ENCODE measurements around the gene HDAC9.

The HDAC9 gene

DNA sequence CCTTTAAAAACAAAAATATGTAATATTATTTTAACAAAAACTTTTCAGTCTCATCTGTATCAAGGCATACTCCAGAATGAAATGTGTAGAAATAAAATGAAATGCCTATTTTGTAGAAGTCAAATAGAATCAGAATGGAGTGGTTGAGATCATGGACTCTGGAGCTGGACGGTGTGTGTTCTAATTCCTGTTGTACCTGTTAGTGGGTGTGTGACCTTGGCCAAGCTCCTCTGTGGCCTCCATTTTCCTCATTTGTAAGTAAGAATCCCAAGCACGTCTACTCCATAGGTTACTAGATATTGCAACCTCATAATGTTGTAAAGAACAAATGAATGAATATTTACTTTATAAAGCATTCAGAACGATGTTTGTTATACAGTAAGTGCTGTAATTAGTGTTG is 74.9 kb downstream of the HDAC9 start:
- Histone ChIP-seq H3K9ac (ENCODE audit: low read depth, low read length) (no peak overlapping the region), H3K36me3 (ENCODE audit: insufficient read depth, low read length) (no peaks in the 10 kb centered on the region), H3K9me3 (ENCODE audit: control insufficient read depth, insufficient read depth, low read length) (no peaks in the 10 kb centered on the region), H3K4me1 (ENCODE audit: insufficient read depth, low read length) (peaks cover 11% of the 10 kb centered on the region)

DNA sequence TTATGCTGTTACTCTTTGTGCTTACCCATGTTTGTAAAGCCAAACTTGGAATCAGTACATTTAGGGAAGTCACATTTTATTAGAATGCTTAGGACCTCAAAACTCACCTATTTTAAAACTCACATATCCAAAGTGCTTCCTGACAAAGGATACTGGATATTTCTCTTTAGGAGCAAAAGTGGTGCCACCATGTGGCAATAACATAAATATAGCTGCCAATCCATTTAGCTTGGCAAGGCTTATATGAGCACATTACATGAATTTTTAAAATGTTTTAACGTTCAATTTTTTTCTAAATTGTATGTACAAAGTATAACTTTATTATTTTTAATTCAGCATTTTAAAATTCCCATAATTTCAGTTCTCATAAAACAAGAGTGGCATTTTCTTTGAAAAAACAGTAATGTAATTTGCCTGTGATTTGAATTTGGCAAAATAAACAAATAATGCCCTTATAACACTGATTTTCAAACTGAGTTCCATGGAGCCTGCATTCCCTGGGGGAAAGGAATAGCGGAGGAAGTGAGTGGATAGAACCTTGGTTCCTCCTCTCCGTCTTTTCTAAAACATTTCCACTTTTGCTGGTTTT is 75.4 kb downstream of the HDAC9 start:
- Histone ChIP-seq H3K9me3 (ENCODE audit: control insufficient read depth, insufficient read depth, low read length) (no peaks in the 10 kb centered on the region), H3K36me3 (ENCODE audit: insufficient read depth, low read length) (no peaks in the 10 kb centered on the region), H3K4me1 (ENCODE audit: insufficient read depth, low read length) (peaks cover 11% of the 10 kb centered on the region), H3K9ac (ENCODE audit: low read depth, low read length) (no peak overlapping the region)

DNA sequence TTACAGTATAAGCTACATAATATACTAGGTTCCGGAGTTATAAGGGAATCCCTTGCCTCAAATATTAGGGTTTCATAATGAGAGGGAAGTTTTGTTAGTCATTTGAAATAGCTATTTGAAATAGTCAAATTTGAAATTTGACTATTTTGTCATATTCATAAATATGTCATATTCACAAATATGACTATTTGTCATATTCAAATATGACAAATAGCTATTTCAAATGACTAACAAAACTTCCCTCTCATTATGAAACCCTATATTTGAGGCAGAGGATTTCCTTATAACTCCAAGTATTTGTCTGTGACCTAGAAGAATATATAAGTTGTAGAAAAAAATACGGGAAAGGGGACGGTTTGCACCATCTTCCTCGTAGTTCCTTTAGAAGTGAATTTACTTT is 76.6 kb downstream of the HDAC9 start:
- peaks cover 1% of the 10 kb centered on the region; the same call in 1 of the 2 replicates for H3K4me1 ChIP-seq (ENCODE audit: insufficient read depth, low read length)

DNA sequence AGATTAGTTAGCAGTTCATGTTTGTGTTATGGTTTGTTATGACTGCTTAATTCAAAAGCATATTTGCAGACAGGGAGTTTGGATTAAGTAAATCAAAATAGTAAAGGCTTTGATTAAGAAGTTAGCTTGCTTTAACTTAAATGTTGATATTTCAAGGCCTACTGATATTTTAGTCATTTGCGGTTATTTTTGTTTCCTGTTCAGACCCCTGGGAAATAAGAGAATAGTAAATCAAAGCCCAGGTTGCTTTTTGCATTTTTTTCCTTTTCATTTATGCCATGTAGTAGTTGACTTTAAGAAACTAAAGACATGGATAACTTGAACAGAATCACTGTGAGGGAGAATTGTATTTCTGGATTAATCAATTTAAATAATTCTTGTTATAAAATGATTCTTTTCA is 77.3 kb downstream of the HDAC9 start:
- Histone ChIP-seq H3K9me3 (ENCODE audit: control insufficient read depth, insufficient read depth, low read length) (no peaks in the 10 kb centered on the region), H3K36me3 (ENCODE audit: insufficient read depth, low read length) (no peaks in the 10 kb centered on the region), H3K4me1 (ENCODE audit: insufficient read depth, low read length) (no peaks in the 10 kb centered on the region; the same call in 1 of the 2 replicates), H3K9ac (ENCODE audit: low read depth, low read length) (no peak overlapping the region)

More for the DNA sequence above, 76.6 kb downstream of the HDAC9 start:
- no peak overlapping the region for H3K9ac ChIP-seq (ENCODE audit: low read depth, low read length)
- no peaks in the 10 kb centered on the region for H3K9me3 ChIP-seq (ENCODE audit: control insufficient read depth, insufficient read depth, low read length)
- H3K36me3 ChIP-seq (ENCODE audit: insufficient read depth, low read length) = no peaks in the 10 kb centered on the region

DNA sequence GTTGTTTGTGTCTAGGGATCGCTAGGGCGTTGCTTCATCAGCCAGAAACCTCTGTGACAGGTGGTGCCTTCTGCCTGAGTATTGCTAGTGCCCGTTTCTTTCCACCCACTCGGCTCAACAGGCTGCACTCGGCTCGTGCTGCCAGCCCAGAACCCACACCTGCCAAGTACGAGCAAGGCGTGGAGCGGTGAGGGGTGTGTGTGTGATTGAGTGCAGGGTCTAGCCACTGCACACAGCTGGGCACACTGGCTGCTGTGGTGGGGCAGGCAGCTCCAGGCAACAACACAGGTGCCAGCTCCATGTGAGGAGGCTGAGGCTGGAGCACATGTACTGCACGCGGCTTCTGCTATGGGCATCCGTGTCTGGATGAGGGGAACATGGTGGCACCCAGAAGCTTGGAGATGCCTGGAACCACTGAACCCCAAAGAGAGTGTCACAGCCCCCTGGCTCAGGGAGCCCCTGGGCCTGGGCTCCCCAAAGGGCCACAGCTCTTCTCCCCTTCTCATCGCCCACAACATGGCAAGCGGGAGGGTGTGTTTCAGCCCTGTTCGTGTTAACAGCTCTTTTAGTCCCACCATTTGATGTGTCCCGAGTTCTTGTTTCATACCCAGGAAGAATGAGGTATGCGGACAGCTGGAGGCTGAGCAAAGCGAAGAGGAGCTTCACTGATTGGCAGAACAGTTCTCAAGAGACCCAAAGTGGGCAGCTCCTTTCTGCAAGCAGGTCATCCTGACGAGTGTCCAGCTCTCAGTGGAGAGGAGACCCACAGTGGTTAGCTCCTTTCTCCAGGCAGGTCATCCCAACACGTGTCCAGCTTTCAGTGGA is 78.1 kb downstream of the HDAC9 start:
- H3K9ac ChIP-seq (ENCODE audit: low read depth, low read length) = no peak overlapping the region
- no peaks in the 10 kb centered on the region; the same call in 1 of the 2 replicates for H3K4me1 ChIP-seq (ENCODE audit: insufficient read depth, low read length)
- H3K9me3 ChIP-seq (ENCODE audit: control insufficient read depth, insufficient read depth, low read length) = no peaks in the 10 kb centered on the region
- H3K36me3 ChIP-seq (ENCODE audit: insufficient read depth, low read length) = no peaks in the 10 kb centered on the region

DNA sequence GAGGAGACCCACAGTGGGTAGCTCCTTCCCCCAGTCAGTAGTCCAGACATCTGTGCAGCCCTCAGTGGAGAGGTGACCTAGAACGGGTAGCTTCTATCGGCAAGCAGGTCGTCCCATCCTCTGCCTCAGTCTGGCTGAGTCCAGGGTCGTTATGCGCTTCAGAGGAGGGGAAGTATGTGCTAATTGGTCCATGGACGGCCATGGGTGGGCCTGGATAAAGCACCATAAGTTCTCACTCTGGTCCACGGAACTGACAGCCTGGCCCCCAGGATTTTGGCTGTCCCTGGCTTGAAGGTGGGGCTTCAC is 78.6 kb downstream of the HDAC9 start:
- no peaks in the 10 kb centered on the region for H3K36me3 ChIP-seq (ENCODE audit: insufficient read depth, low read length)
- no peak overlapping the region for H3K9ac ChIP-seq (ENCODE audit: low read depth, low read length)
- H3K4me1 ChIP-seq (ENCODE audit: insufficient read depth, low read length) = no peaks in the 10 kb centered on the region; the same call in 1 of the 2 replicates
- H3K9me3 ChIP-seq (ENCODE audit: control insufficient read depth, insufficient read depth, low read length) = no peaks in the 10 kb centered on the region

DNA sequence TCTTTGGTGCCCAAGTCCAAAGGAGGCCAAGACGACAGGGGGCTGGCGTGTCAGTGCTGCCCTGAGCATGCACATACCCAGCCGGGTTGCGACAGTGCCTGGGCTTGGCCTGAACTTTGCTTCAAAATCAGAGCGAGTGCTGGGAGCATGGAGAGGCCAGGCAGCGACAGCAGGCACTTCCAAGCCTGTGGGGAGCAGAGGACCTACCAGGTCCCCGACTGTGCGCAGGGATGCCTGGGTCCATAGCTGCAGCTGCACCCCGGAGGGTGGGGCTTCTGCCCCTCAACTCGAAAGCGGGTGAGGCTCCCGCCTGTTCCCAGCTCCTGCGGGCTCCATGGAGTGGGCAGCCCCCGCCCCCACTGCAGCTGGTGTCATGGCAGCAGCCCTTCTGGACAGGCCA is 79.1 kb downstream of the HDAC9 start:
- no peaks in the 10 kb centered on the region; the same call in 1 of the 2 replicates for H3K4me1 ChIP-seq (ENCODE audit: insufficient read depth, low read length)
- H3K9me3 ChIP-seq (ENCODE audit: control insufficient read depth, insufficient read depth, low read length) = no peaks in the 10 kb centered on the region
- H3K36me3 ChIP-seq (ENCODE audit: insufficient read depth, low read length) = no peaks in the 10 kb centered on the region
- no peak overlapping the region for H3K9ac ChIP-seq (ENCODE audit: low read depth, low read length)

DNA sequence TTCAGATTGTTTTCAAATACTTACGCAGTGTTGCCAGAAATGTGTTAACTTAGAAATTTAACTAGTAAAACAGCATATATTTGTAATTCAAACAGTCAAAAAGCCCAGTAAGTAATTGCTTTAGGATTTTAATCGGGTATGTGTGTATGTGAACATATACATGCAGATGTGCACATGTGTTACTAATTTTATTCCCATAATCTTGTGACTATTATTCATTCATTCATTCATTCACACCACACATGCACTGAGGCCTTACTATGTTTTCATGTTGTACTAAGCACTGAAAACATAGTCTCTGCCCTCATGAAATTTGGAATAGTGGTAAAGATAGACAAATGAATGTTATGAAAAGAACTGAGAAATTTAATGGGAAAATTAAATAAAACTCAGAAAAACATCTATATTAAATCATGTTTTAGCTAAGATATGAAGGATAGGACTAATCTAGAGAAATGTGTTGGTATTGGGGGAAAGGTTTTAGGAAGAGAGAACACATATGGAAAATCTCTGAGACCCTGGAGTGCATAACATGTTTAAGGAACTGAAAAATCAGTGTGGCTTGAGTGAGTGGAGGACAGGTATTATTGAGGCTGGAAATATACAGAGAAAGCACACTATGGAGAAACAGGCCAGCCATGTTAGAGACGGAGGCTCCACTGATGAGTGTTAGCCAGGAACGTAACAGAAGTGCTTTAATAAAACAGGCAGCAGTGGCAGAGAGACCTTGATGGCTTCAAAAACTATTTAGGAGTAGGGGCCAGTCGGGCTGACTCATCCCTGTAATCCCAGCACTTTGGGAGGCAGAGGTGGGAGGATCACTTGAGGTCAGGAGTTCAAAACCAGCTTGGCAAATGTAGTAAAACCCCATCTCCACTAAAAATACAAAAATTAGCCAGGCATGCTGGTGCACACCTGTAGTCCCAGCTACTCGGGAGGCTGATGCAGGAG is 80.3 kb downstream of the HDAC9 start:
- Histone ChIP-seq H3K36me3 (ENCODE audit: insufficient read depth, low read length) (no peaks in the 10 kb centered on the region), H3K9me3 (ENCODE audit: control insufficient read depth, insufficient read depth, low read length) (no peaks in the 10 kb centered on the region), H3K4me1 (ENCODE audit: insufficient read depth, low read length) (no peaks in the 10 kb centered on the region; the same call in 1 of the 2 replicates), H3K9ac (ENCODE audit: low read depth, low read length) (no peak overlapping the region)

DNA sequence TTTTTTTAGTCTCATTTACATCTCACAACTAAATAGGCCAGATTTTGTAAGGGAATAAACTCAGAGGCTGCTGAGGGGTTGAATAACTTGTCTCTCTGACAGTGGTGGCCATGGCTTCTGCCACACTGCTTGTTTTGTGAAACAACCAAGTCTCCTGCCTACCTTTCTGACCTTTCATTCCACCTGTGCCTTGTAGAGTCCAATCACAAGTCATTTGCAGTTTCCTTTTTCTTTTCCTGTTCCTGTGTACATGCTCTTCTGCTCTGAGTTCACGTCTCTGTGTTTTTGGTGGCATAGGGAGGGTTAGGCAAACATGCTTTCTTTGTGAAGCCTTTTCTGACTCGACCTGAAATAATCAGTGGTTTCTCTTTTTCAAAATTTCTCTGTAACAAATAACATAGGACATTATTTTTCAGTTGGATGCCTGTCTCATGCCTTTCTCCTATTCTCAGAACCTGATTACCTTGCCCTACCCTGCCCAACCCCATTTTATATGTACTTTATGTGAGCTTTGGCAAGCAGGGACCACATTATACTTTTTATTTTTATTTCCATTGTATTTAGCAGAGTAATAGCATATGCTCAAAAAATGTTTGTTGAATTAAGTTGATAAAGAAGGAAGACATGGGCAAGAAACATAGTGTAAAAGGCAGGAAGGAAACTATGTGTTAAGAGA is 81.7 kb downstream of the HDAC9 start:
- Histone ChIP-seq H3K9me3 (ENCODE audit: control insufficient read depth, insufficient read depth, low read length) (no peaks in the 10 kb centered on the region), H3K9ac (ENCODE audit: low read depth, low read length) (no peak overlapping the region), H3K4me1 (ENCODE audit: insufficient read depth, low read length) (no peaks in the 10 kb centered on the region; the same call in 1 of the 2 replicates), H3K36me3 (ENCODE audit: insufficient read depth, low read length) (no peaks in the 10 kb centered on the region)

DNA sequence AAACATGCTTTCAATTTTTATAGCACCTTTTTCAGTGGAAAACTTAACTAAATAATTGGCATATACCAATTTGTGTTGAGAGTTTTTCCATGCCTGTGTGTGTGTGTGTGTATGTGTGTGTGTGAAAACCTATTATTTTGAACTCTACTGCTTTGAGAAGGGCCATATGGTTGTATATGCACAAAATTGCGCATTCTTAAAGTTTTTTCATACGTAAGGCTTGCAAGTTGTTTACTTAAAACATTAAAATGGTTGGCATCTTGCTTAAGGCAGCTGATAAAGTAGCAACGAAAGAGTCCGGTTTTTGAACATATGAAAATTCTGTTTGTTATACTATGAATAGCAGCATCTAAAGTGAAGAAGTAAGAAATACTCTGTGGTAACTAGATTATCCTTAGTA is 84.1 kb downstream of the HDAC9 start:
- Histone ChIP-seq H3K4me1 (ENCODE audit: insufficient read depth, low read length) (no peaks in the 10 kb centered on the region; the same call in 1 of the 2 replicates), H3K36me3 (ENCODE audit: insufficient read depth, low read length) (no peaks in the 10 kb centered on the region), H3K9ac (ENCODE audit: low read depth, low read length) (no peak overlapping the region), H3K9me3 (ENCODE audit: control insufficient read depth, insufficient read depth, low read length) (no peaks in the 10 kb centered on the region)

DNA sequence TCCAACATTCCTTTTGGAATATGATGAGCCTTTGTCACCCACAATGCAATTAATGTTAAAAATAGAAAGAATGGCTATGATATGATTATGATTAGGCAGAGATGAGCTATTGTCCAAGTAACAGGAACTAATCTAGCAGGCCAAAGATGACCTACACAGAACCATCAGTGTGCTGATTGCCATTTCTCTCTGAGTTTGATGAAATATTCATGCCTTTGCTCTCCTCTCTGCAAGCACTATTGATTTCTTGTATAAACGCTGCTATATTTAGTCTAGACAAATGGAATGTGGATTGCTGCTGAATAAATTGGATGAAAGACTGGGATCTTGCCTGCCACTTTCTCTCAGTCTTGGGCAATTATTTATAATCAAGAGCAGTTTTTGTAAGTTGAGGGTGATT is 85.4 kb downstream of the HDAC9 start:
- no peaks in the 10 kb centered on the region for H3K9me3 ChIP-seq (ENCODE audit: control insufficient read depth, insufficient read depth, low read length)
- H3K36me3 ChIP-seq (ENCODE audit: insufficient read depth, low read length) = no peaks in the 10 kb centered on the region
- H3K4me1 ChIP-seq (ENCODE audit: insufficient read depth, low read length) = no peaks in the 10 kb centered on the region; the same call in 1 of the 2 replicates
- no peak overlapping the region for H3K9ac ChIP-seq (ENCODE audit: low read depth, low read length)

DNA sequence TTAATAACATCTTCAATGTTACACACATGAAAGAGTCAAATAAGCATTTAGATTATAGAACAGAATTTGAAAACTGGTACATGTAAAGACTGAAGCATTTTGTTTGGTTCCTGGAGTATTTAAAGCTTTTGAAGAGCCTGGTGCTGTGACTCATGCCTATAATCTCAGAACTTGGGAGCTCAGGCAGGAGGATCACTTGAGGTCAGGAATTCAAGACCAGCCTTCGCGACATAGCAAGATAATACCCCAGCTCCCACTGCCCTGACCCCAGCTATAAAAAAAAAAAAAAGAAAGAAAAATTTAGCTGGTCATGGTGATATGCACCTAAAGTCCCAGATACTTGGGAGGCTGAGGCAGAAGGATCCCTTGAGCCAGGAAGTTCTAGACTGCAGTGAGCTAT is 87.8 kb downstream of the HDAC9 start:
- H3K9me3 ChIP-seq (ENCODE audit: control insufficient read depth, insufficient read depth, low read length) = no peaks in the 10 kb centered on the region
- H3K36me3 ChIP-seq (ENCODE audit: insufficient read depth, low read length) = no peaks in the 10 kb centered on the region
- H3K4me1 ChIP-seq (ENCODE audit: insufficient read depth, low read length) = no peaks in the 10 kb centered on the region
- no peak overlapping the region for H3K9ac ChIP-seq (ENCODE audit: low read depth, low read length)

DNA sequence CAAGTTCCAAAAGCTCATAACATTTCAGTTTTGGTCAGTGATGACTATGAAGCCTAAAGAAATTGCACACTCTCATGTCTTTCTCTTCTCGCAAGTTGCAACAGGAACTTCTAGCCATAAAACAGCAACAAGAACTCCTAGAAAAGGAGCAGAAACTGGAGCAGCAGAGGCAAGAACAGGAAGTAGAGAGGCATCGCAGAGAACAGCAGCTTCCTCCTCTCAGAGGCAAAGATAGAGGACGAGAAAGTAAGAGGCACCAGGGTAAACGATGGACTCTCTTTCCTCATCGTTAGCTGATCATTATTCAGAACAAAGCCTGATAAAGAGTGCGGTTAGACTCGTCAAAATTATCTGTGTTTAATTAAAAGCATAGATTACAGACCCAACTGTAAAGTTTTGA is 94.7 kb downstream of the HDAC9 start:
- H3K9ac ChIP-seq (ENCODE audit: low read depth, low read length) = no peak overlapping the region
- no peaks in the 10 kb centered on the region for H3K4me1 ChIP-seq (ENCODE audit: insufficient read depth, low read length)
- peaks cover 5% of the 10 kb centered on the region; the same call in 1 of the 2 replicates for H3K36me3 ChIP-seq (ENCODE audit: insufficient read depth, low read length)
- no peaks in the 10 kb centered on the region for H3K9me3 ChIP-seq (ENCODE audit: control insufficient read depth, insufficient read depth, low read length)

DNA sequence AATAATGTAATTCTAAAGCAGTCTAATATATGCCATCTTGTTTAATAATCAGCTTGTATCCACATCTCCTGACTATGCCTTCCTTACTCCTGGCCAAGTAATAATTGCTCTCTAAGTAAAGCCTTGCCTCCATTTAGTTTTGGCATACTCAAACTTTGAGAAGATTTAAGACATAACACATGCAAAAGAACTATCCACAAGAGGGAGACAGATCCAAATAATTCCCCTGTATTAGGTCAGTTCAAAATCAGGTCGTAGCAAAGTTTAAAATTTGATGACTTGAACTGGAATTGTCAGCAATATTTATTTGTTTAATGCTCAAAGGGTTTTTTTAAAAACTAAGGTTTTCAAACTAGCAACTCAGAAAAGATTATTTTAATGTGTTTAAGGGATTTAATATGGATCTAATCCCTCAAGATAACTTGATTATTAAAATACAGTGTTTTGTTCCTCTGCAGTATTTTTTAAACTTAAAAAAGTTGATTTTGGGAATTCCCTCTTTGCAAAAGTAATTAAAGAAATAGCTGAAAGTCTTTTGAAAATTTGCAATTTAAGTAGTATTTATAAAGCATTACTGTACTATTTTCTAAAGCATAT is 95.3 kb downstream of the HDAC9 start:
- peaks cover 5% of the 10 kb centered on the region; the same call in 1 of the 2 replicates for H3K36me3 ChIP-seq (ENCODE audit: insufficient read depth, low read length)
- H3K9ac ChIP-seq (ENCODE audit: low read depth, low read length) = no peak overlapping the region
- no peaks in the 10 kb centered on the region for H3K4me1 ChIP-seq (ENCODE audit: insufficient read depth, low read length)
- no peaks in the 10 kb centered on the region for H3K9me3 ChIP-seq (ENCODE audit: control insufficient read depth, insufficient read depth, low read length)
